HG02970 (cell line): ENCODE measurements around the gene CCDC77.

Experiments used
- ATAC-seq: cut with Tn5 transposase; IDR thresholded peaks from one replicate; pipeline ENCODE4 v1.9.1; 2021; ENCODE audit warnings: mild to moderate bottlenecking, moderate library complexity, moderate number of reproducible peaks; ENCODE audit not compliant: unreplicated experiment, low FRiP score

Gene CCDC77

DNA sequence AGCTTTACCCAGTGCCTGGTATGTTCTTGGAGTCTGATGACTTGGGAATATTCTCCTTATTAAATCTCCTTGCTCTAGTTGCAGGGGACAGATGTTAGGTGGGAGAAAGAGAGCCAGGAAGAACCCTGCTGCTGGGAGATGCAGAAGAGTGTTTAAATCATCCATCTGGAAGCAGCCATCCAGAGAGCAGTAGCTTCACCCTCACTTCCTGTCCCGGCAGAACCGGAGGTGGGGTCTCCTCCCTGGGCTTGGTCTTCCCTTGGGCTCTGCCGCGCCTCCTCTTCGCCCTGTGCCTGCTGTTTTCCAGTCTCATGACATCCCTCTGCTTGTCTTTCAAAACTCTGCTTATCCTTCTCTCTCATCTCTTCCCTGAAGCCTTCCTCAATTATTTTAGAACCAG, 73.8 kb downstream of the CCDC77 start:
- no peak for ATAC-seq

DNA sequence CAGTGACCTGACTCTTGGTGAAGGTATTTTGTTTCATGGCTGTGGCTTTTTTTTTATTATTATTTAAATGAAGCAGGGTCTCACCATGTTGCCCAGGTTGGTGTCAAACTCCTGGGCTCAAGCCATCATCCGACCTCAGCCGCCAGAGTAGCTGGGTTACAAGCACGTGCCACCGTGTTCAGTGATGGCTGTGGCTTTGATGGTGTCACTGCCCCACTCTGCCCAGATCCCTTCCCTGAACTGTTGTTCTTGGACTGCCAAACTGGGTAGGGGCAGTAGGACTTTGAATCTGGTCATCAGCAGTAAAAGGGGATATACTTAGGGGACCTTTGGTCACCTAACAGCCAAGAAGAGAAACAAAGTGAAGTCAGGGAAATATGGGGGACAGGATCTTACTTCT, 77.7 kb downstream of the CCDC77 start:
- ATAC-seq: no peak

DNA sequence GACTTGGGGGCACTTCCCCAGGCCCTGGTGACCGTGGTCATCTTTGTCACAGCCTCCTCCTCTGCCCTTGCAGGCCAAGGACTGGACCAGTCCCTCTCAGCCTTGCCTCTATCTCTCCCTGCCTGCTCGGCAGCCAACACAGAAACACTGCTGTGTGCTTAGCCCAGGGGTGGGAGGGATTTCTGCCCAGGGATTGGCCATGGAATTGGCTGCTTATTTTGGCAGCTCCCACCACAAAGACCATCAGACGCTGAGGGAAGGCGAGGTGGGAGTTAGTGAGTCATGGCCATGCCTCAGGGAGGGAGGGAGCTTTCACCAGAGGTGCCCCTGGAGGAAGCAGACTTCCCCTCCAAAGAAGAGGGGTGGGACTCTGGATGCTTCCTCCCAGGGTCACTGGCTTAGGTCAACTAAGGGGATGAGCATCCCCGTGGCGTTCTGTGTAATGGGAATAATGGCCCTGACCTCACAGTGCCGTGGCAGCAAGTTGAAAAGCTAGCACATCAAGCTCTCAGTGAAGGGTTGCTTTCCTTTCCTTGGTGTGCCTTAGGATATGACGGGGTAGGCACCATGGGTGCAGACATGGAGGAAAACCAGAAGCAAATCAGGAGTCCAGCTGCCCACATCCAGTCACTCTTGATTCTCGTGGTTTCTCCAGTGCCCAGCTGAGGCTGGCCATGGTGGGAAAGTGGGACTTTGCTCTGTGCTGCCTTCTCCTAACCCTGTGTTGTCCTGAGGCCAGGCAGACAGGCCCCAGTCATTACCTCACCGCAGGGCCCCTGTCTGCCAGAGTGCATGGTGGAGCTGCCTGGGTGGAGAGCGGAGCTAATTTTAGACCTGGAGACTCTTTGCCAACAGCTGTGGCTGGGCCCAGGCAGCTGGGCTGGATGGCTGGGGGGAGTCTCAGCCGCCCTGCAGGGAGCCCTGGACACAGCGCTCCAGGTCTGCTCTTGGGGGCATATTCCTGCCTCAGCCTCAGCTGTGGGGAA, 79.7 kb downstream of the CCDC77 start:
- no peak for ATAC-seq

DNA sequence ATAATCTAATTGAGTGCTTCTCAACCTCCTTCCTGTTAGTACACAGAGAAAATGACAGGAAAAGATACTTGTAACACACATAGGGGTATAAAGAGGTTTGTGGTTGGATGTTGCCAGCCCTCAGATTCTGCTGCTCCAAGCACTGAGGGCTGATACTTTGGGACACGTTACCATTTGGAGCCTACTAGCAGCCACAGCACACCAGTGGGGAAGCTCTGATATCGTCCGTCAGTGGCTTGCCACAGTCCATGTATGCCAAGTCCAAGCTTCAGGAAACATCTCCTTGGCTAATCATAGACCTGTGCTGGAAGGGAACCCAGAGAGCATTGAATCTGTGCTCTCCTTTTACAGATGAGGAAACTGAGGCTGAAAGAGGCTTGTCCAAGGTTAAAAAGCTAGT, 80.6 kb downstream of the CCDC77 start:
- no peak for ATAC-seq

DNA sequence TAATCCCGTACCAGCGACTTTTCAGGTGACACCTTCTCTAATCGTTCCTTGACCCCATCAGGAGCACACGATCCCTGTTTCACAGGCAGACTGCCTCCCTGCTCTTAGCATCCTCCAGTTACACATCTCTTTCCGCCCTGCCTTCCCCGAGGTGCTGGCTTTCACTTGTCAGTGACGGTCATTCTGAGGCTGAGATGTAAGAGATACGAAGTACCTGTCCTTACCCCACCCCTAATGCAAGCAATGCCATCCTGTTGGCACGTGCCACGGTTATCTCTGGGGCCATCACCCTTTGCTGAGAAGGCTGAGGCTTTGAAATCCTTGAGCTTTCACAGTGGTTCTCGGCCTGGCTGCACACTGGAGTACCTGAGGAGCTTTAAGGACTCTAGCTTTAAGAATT, 82.7 kb downstream of the CCDC77 start:
- no peak for ATAC-seq

DNA sequence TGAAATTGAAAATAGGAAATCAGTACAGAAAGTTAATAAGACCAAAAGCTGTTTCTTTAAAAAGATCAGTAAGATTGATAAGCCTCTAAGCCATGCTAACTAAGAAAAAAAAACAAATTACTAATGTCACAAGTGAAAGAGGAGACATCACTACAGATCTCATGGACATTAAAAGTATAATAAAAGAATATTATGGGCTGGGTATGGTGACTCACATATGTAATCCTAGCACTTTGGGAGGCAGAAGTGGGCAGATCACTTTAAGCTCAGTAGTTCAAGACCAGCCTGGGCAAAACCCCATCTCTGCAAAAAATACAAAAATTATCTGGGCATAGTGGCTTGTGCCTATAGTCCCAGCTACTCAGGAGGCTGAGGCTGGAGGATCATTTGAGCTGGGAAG, 88.8 kb downstream of the CCDC77 start:
- ATAC-seq: no peak
